Measurements from ENCODE around the gene BMF.

Gene BMF

DNA sequence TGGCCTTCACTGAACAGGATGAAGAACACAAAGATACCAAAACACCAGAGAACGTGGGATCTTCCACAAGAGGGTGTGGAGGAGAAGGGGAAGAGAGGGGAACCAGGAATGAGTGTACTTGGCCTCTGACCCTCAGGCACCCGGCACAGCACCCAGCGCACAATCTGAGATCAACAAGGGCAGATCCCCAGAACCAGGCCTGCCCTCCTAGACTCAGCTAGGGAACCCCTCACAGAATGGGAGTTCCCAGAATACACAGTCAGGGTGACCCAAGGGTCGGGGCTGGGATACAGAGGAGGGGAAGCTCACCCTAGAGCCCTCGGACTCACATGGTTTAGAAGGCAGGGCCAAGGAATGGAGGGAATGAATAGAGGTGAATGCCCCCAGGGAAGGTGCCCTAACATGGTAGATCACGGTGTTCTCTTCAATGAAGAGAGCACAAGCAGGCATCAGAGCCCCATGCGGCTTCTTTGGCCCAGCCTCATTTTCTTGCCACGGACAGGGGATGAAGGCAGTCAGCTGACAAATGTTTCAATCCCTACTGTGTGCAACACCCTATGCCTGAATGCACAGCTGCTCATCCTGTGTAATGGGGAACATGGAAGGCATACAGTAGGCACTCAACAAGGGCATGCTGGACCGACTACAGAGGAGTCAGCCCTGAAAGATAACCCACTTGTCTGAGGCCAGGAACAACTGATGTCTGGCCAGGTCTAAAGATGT lies 13.1 kb downstream of the BMF start:
- H3K4me3 ChIP-seq (ENCODE audit: insufficient read depth, low read depth, low read length) = no peak overlapping the region
- H3K27me3 ChIP-seq (ENCODE audit: control insufficient read depth, insufficient read depth, low read length, poor library complexity, severe bottlenecking) = no peaks in the 10 kb centered on the region
- H3K4me1 ChIP-seq (ENCODE audit: control insufficient read depth, insufficient read depth, low read length) = peaks cover 73% of the 10 kb centered on the region
- peaks cover 18% of the 10 kb centered on the region for H3K36me3 ChIP-seq (ENCODE audit: control insufficient read depth, insufficient read depth, low read length)
- no peak overlapping the region for H3K27ac ChIP-seq (ENCODE audit: insufficient read depth, low read depth, low read length, poor library complexity, severe bottlenecking)
- 84 to 92% methylated on average over 8 to 9 of the region's 9 CpGs for WGBS, 2 experiments
- H3K9me3 ChIP-seq (ENCODE audit: control insufficient read depth, low read length) = no peaks in the 10 kb centered on the region

DNA sequence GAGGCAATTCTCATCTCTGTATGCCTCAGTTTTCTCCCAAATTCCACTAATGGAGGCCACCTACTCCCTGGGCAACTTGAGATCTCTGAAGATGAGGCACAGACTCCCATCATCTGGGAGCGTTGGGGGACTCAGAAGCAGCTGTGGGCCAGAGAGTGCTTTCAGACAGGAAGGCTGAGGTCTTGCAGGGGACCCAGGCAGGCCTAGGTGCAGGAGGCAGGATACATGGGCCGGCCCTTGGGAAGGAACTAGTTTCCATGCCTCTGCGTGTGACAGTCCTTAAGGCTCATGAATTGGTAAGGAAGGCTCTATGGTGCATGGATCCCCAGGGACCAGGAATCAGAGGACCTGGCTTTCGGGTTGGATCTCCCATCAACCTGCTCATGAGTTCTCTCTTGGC lies 14.5 kb downstream of the BMF start:
- Histone ChIP-seq H3K36me3 (ENCODE audit: control insufficient read depth, insufficient read depth, low read length) (peaks cover 18% of the 10 kb centered on the region), H3K9me3 (ENCODE audit: control insufficient read depth, low read length) (no peaks in the 10 kb centered on the region), H3K27me3 (ENCODE audit: control insufficient read depth, insufficient read depth, low read length, poor library complexity, severe bottlenecking) (no peaks in the 10 kb centered on the region), H3K4me3 (ENCODE audit: insufficient read depth, low read depth, low read length) (no peak overlapping the region), H3K4me1 (ENCODE audit: control insufficient read depth, insufficient read depth, low read length) (peaks cover 81% of the 10 kb centered on the region), H3K27ac (ENCODE audit: insufficient read depth, low read depth, low read length, poor library complexity, severe bottlenecking) (no peak overlapping the region)
- 96 to 97% methylated on average over 4 of the region's 4 CpGs for WGBS, 2 experiments

DNA sequence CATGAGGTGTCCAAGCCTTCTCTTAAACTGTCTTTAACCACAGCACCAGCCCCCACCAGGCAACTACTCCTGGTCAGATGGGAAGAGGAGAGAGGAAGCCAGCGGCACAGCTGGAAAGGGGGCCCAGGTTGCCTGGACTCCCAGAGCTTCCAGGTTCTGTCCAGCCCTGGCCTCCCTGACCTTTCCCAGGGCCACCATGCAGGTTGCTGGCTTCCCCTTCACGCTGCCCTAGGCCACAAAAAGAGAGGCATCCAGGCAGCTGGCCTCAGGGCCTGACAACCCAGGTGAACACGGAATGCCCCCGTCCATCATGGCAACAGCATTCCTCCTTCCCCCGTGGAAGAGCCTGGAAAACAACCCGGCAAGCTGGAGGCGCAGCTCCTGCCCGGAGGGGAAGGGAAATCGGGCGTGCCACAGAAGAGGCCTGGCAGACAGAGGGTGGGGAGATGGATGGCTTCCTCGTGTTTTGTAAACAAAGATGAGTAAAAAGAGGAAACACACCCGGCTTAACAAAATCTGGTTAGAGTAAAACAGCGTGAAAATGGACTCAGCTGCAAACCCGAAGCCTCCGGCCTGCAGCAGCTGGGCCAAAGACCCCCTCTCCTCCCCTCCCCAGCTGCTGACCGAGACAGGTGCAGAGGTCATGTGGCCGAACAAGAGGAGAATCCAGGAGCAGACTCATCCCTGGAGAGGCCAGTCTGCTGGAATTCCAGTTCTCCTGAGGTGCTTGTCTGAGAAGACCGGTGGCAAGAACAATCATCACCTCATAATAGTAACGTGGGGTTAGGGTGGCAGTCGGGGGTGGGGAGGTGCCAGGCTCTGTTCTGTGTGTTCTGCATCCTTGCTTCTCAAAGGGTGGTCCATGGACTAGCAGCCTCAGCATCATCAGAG lies 15.5 kb downstream of the BMF start:
- 48 to 57% methylated on average over 20 of the region's 20 CpGs for WGBS, 2 experiments
- Histone ChIP-seq H3K9me3 (ENCODE audit: control insufficient read depth, low read length) (no peaks in the 10 kb centered on the region), H3K27me3 (ENCODE audit: control insufficient read depth, insufficient read depth, low read length, poor library complexity, severe bottlenecking) (no peaks in the 10 kb centered on the region), H3K4me3 (ENCODE audit: insufficient read depth, low read depth, low read length) (no peak overlapping the region), H3K27ac (ENCODE audit: insufficient read depth, low read depth, low read length, poor library complexity, severe bottlenecking) (peak overlapping the region; percentile 80), H3K4me1 (ENCODE audit: control insufficient read depth, insufficient read depth, low read length) (peaks cover 78% of the 10 kb centered on the region), H3K36me3 (ENCODE audit: control insufficient read depth, insufficient read depth, low read length) (peaks cover 18% of the 10 kb centered on the region)

DNA sequence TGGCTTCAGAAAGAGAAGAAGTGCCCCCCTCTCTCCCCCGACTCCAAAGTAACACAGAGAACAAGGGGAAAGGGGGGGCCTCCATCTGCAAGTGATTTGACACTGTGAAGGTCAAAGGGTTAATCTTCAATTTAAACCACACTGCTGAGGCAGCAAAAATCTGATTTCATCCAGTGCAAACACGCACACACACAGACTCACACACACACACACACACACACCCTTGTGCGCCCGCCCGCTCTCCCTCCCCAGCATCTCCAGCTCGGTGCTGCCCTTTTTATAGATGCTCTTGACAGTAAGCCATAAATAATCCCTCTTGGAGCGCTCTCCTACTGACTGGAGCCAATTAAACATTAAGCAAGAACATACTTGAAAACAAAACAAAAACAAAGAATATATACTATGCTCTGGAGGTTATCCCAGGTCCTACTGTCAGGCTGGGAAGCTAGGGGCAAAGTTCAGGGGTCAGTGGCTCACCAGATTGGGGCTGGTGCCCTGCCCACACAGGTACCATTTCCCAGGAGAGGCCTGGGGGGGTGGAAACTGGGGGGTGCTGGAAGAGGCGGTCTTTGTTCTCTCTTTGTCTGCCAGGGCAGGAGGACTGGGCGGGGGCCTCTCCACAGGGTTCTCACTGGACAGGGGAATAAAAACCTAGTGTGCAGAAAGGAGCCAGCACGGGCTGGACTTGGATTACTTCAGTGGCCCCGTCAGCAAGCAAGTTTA lies 16.3 kb downstream of the BMF start:
- no peak overlapping the region for H3K4me3 ChIP-seq (ENCODE audit: insufficient read depth, low read depth, low read length)

DNA sequence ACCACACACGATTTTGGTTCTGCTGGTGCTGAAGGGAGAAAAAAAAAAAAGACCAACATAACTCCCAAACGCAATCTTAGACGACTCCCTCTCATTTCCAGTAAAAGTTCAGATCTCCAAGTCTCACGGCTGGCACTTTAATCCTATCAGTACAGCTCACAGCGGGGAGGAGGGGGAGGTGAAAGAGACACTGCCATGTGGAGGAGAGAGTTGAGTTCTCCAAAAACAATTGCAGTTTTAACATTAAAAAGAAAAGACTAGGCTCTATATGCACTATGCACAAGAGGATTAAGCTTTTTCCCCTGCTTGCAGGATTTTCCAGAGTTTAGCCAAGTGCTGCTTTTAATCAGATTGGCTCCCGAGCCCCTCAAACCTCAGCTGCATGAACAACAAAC lies 16.8 kb downstream of the BMF start:
- H3K27ac ChIP-seq (ENCODE audit: insufficient read depth, low read depth, low read length, poor library complexity, severe bottlenecking) = peak overlapping the region; percentile 80
- WGBS, 2 experiments = 3 to 7% methylated on average over 1 to 6 of the region's 6 CpGs
- peaks cover 18% of the 10 kb centered on the region for H3K36me3 ChIP-seq (ENCODE audit: control insufficient read depth, insufficient read depth, low read length)

More for the DNA sequence above, 16.3 kb downstream of the BMF start:
- H3K27ac ChIP-seq (ENCODE audit: insufficient read depth, low read depth, low read length, poor library complexity, severe bottlenecking) = peak overlapping the region; percentile 80
- WGBS, 2 experiments = 28 to 31% methylated on average over 11 of the region's 11 CpGs
- H3K9me3 ChIP-seq (ENCODE audit: control insufficient read depth, low read length) = no peaks in the 10 kb centered on the region
- H3K4me1 ChIP-seq (ENCODE audit: control insufficient read depth, insufficient read depth, low read length) = peaks cover 81% of the 10 kb centered on the region
- peaks cover 18% of the 10 kb centered on the region for H3K36me3 ChIP-seq (ENCODE audit: control insufficient read depth, insufficient read depth, low read length)
- no peaks in the 10 kb centered on the region for H3K27me3 ChIP-seq (ENCODE audit: control insufficient read depth, insufficient read depth, low read length, poor library complexity, severe bottlenecking)

DNA sequence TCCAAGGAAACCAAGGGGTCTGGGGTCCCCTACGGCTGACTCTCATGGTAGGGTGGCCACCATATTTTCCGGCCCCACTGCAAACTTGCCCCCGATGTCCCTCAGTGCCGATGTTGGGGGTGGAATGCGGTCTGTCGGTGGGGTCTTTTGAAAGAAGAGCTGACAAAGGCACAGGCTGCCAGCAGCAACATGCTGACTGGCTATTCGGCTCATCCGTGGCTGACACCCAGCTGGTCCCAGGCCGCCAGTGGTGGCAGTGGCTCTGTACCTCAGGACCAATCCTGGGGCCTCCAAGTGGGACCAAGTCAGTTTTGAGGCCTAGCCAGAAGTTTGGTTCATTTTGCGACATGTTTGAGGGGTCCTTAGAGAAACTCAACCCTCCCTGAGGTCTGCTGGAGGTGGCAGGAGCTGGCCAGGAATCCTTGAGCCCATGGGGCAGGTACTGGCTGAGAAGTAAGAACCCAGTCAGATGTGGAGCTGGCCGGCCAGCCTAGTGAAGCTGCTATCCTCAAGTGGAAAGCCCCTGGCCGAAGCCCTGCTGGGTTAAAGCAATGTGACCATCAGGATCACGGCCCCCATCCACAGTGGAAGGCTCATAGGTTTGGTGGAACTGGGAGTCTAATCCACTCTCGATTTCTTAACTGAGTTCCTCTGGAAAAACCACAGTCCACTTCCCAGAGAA lies 17.8 kb downstream of the BMF start:
- 85% methylated on average over 14 of the region's 14 CpGs for WGBS, 2 experiments
- H3K27me3 ChIP-seq (ENCODE audit: control insufficient read depth, insufficient read depth, low read length, poor library complexity, severe bottlenecking) = no peaks in the 10 kb centered on the region
- H3K4me1 ChIP-seq (ENCODE audit: control insufficient read depth, insufficient read depth, low read length) = peaks cover 75% of the 10 kb centered on the region
- H3K4me3 ChIP-seq (ENCODE audit: insufficient read depth, low read depth, low read length) = no peak overlapping the region
- no peak overlapping the region for H3K27ac ChIP-seq (ENCODE audit: insufficient read depth, low read depth, low read length, poor library complexity, severe bottlenecking)
- H3K9me3 ChIP-seq (ENCODE audit: control insufficient read depth, low read length) = no peaks in the 10 kb centered on the region
- H3K36me3 ChIP-seq (ENCODE audit: control insufficient read depth, insufficient read depth, low read length) = peaks cover 14% of the 10 kb centered on the region

More for the DNA sequence above, 16.8 kb downstream of the BMF start:
- Histone ChIP-seq H3K4me3 (ENCODE audit: insufficient read depth, low read depth, low read length) (no peak overlapping the region), H3K9me3 (ENCODE audit: control insufficient read depth, low read length) (no peaks in the 10 kb centered on the region), H3K4me1 (ENCODE audit: control insufficient read depth, insufficient read depth, low read length) (peaks cover 83% of the 10 kb centered on the region), H3K27me3 (ENCODE audit: control insufficient read depth, insufficient read depth, low read length, poor library complexity, severe bottlenecking) (no peaks in the 10 kb centered on the region)

DNA sequence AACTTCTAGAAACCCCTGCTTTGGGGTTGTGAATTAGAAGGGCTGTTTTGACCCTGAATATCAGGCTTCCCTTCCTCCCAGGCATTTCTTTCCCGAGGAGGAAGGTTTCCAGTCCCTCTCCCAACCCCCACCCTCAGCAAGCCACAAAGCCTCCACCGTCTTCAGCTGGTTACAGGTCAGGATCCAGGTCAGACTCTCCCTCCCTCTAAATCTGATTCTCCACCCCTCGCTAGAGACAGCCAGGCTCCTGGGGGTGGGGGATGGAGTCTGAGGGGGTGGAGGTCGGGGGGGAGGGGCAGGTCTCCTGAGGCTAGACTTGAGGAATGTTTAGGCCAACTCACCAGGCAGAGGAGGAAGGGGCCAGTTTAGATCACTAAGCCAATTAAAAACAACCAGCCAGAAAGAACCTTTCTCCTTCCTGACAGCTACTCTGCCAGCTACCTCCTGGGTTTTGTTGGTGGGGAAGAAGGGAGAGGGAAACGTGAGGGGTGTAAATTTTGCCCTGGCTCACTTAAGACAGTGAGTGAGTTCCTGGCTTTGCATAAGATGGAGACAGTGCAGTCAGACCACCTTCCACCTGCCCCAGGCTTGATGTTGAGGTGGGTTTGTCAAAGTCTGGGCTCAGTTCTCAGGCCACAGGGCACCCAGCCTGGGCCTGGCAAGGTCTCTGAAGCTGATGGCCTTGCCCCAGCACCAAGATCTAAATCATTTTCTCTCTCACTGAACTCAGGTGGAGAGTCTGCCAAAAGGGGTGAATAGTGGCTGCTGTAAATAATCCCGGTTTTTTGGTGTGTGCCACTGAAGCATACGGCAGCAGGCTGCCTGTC lies 19.5 kb downstream of the BMF start:
- Histone ChIP-seq H3K4me3 (ENCODE audit: insufficient read depth, low read depth, low read length) (peak overlapping the region; percentile 4), H3K27ac (ENCODE audit: insufficient read depth, low read depth, low read length, poor library complexity, severe bottlenecking) (peak overlapping the region; percentile 93), H3K4me1 (ENCODE audit: control insufficient read depth, insufficient read depth, low read length) (peaks cover 83% of the 10 kb centered on the region), H3K36me3 (ENCODE audit: control insufficient read depth, insufficient read depth, low read length) (peaks cover 6% of the 10 kb centered on the region), H3K27me3 (ENCODE audit: control insufficient read depth, insufficient read depth, low read length, poor library complexity, severe bottlenecking) (no peaks in the 10 kb centered on the region), H3K9me3 (ENCODE audit: control insufficient read depth, low read length) (no peaks in the 10 kb centered on the region)
- 26 to 30% methylated on average over 5 to 7 of the region's 7 CpGs for WGBS, 2 experiments

DNA sequence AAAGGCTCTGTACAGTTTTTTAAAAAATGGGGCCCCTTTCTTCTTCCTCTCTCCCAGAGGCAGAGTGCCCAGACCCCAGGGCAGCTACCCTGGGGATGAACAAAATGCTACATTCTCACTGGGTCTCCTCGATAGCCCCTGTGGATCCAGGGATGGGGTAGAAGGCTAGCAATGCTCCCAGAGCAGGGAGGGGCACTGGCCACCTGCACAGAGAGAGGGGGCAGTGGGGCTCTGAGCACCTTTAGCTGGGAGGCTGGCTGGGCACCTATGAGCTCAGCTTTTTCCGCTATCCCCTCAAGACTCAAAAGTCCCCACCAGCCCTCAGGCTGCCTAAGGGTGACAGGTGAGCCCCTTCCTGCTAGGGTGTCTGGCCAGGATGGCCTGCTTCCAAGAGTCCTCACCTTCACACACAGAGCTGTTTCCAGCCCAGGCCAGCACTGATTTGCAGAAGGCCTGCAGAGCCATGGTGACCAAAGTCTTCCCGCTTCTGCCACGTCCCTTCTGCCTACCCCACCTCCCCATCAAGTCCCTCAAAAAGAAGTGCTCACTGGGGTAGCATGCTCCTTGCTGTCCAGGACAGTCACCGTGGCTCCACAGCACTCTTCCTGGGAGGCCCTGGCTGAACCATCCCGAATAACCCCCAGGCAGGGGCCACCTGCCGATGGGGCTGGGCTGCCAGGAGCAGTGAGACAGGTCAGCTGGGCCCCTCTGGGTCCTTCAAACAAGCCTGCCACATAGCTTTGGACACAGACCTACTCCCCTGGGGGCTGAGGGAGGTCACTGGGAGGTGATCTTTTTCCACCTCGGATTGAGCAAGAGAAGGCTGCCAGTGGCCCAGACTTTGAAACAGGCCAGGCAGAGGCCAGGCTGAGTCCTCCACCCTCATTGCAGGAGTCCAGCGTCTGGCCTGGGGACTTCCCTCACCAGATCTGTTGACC lies 20.4 kb downstream of the BMF start:
- 43 to 45% methylated on average over 9 of the region's 9 CpGs for WGBS, 2 experiments
- H3K36me3 ChIP-seq (ENCODE audit: control insufficient read depth, insufficient read depth, low read length) = peaks cover 6% of the 10 kb centered on the region

More for the DNA sequence above, 20.4 kb downstream of the BMF start:
- H3K4me3 ChIP-seq (ENCODE audit: insufficient read depth, low read depth, low read length) = peak overlapping the region; percentile 4
- H3K9me3 ChIP-seq (ENCODE audit: control insufficient read depth, low read length) = no peaks in the 10 kb centered on the region
- peak overlapping the region; percentile 93 for H3K27ac ChIP-seq (ENCODE audit: insufficient read depth, low read depth, low read length, poor library complexity, severe bottlenecking)
- peaks cover 83% of the 10 kb centered on the region for H3K4me1 ChIP-seq (ENCODE audit: control insufficient read depth, insufficient read depth, low read length)
- H3K27me3 ChIP-seq (ENCODE audit: control insufficient read depth, insufficient read depth, low read length, poor library complexity, severe bottlenecking) = no peaks in the 10 kb centered on the region
